ENCODE results near the gene HAL.

Gene HAL, protein sequence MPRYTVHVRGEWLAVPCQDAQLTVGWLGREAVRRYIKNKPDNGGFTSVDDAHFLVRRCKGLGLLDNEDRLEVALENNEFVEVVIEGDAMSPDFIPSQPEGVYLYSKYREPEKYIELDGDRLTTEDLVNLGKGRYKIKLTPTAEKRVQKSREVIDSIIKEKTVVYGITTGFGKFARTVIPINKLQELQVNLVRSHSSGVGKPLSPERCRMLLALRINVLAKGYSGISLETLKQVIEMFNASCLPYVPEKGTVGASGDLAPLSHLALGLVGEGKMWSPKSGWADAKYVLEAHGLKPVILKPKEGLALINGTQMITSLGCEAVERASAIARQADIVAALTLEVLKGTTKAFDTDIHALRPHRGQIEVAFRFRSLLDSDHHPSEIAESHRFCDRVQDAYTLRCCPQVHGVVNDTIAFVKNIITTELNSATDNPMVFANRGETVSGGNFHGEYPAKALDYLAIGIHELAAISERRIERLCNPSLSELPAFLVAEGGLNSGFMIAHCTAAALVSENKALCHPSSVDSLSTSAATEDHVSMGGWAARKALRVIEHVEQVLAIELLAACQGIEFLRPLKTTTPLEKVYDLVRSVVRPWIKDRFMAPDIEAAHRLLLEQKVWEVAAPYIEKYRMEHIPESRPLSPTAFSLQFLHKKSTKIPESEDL

GRCh38 chr12:95996034-95996658, at the start of gene HAL:
Gene HAL (minus strand): TSS chr12:95996344. CDS start chr12:95995910, 434 bp downstream.
- no peak for DNase-seq (ENCODE audit: extremely low read depth in 1 of 2, low read depth in 1 of 2)

GRCh38 chr12:96045566-96045965, 49.4 kb upstream of the HAL start:
- no peak for DNase-seq (ENCODE audit: extremely low read depth in 1 of 2, low read depth in 1 of 2)

DNA sequence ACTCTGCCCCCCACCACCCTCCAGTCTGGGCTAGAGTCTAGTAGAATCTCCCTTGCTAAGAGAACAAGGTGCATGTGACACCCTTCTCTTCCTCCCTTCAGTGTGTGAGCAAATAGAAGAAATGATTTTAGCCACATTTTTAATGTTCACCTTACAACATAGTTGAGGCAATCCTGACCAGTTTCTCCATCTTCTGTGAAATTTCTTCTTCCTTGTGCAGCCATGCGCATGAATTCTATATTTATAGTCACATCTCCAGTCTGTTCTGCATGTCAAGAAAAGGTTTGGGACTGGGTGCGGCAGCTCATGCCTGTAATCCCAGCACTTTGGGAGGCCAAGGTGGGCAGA, 48.8 kb upstream of the HAL start:
- no peak for DNase-seq (ENCODE audit: extremely low read depth in 1 of 2, low read depth in 1 of 2)

DNA sequence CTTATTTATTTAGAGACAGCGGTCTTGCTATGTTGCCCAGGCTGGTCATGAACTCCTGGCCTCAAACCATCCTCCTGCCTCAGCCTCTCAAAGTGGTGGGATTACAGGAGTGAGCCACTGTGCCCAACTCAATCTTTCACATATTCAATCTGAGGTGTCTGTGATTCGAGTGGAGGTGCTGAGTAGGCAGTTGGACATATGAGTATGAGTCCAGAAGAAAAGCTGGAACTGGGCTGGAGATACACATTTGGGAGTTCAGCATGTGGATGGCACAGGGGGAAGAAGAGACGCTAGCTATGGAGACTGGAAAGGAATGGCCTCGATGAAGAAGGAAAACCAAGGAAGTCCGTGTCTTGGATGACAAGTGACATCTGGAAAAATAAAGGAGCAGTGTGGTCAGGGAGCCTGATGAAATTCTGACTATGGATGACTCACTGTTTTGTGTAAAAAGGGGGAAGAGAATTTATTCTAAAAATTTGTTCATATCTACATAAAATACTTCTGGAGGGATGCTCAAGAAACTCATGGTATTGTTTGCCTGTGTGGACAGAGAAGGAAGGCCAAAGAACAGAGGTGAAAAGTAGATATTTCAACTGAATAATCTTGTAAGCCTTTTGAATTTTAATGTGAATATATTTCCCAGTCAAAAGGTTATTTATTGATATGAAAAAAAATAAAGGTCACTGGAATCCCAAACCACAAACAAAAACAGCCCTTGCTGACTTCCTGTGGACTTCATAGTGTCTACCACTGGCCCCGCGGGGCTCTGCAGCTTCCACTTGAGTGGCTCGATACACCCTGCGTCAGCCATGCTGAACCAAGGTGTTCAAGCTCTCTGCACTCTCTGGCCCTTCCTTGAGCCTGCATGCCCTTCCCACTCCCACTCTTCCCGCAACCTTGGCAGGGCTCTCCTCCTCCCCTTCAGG, 48.1 kb upstream of the HAL start:
- no peak for DNase-seq (ENCODE audit: extremely low read depth in 1 of 2, low read depth in 1 of 2)

GRCh38 chr12:96041181-96041580, 45.0 kb upstream of the HAL start:
- no peak for DNase-seq (ENCODE audit: extremely low read depth in 1 of 2, low read depth in 1 of 2)

DNA sequence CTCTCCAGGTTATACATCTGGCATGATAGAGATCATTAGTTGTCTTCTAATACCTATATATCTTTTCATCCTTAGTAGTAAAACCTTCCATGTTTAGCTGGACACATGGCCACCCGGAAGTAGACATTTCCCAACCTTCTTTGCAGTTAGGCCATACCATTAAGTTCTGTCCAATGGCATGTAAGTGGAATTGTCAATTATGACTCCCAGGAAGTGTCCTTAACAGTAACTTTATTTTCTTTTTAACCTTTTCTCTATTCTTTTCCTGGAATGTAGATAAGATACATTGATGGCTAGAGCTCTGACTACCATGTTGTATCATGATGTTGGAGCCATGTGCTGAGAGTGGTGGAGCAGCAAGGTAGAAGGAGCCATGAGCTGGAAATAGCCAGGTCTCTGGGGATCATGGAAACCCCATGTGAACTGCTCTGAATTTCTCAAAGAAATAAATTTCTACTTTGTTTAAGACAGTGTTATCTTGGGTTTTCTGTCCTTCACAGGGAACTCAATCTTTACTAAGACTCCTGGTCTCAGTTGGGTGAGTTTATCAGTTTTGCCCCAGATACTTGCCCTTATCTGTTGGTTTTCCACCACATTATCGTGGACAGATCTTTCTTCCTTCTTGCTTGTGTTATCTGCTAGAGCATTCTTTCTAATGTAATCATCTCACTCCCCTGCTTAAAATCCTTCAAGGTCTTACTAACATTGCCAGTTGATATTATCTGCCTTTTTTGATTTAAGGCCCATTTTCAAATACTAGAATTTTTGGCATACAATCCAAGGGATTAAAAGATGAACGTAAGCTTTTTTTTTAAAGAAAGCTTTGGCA, 44.4 kb upstream of the HAL start:
- no peak for DNase-seq (ENCODE audit: extremely low read depth in 1 of 2, low read depth in 1 of 2)

DNA sequence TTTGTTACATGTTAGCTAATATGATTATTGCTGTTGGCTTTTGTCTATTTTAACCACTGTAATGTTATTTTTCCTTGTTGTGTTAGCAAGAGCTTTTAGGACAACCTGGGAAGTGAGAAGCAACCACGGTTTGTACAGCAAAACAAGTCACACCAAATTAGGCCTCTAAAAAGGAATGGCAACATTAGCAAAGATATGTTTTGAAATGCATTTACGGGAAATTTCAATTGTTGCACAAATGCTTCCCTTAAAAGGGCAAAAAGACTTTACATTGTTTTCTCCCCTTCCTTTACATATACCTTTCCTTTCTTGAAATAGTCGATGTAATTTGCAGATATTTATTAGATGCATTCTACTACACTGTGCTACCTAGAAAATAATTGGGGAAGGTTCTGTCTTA, 43.4 kb upstream of the HAL start:
- DNase-seq (ENCODE audit: extremely low read depth in 1 of 2, low read depth in 1 of 2), result no peak

DNA sequence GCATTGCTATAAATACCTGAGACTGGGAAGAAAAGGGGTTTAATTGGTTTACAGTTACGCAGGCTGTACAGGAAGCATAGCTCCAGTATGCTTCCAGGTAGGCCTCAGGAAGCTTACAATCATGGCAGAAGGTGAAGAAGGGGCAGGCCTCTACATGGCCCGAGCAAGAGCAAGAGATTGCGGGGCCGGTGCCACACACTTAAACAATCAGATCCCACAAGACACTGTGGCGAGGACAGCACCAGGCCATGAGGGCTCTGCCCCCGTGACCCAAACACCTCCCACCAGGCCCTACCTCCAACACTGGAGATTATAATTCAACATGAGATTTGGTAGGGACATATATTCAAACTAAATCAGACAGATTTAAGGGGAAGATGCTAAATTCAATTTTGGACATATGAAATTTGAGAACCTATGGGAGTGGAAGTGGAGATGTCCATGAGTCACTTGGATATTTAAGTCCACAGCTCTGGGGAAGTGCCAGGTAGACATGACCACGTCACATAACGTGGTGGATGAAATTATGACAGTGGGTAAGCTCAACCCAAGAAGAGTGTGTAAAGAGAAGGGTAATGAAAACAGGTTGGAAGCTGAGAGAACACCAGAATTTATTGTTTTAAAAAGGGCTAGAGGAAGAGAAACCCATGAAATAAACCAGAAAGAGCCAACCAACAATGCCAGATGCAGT, 40.8 kb upstream of the HAL start:
- DNase-seq (ENCODE audit: extremely low read depth in 1 of 2, low read depth in 1 of 2), result no peak

DNA sequence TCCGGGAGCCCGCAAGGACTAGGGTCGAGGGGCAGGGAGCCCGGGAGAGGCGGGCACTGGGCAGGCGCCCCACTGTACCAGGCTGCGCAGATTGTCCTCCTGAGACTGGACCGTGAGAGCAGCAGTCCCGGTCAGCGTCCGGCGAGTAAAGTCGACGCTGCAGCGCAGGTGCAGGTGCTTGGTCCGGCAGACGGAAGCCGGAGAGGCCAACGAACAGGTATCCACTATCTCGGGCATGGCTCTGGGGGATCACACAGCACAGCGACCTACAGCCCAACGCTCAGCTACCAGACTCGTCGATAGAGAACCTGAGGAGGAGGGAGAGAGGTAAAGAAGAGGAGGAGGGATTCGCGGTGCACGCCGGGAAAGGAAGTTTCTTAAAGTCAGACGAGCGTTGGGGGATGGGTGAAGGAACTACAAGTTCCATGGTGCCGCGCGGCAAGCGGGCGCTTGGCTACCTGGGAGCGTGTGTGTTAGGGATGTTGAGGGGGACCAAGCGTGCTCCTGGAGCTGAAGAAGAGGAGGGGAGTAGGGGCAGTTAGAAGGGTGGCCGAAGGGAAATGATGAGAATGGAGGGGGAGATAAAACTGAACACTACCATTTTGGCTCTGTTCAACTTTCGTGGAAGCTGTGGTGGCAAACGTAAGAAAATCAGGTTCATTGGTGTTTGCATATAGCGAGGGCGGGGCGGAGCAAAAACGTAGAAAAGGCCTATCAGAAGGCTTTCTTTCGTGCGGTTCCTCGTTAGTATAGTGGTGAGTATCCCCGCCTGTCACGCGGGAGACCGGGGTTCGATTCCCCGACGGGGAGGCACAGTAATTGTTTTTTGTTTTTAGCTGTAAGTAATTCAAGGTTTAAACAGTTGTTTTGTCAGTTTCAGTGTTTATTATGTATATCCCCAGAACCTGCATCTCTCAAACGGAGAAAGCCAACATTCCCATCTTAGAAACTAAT, 39.4 kb upstream of the HAL start, which contains the start of gene LTA4H:
TSS of gene LTA4H (minus strand) at position 305 of the 954 bp plus-strand sequence. CDS start at position 237, 68 bp downstream.
- peak; percentile 79 to 97 for DNase-seq (ENCODE audit: extremely low read depth in 1 of 2, low read depth in 1 of 2)

DNA sequence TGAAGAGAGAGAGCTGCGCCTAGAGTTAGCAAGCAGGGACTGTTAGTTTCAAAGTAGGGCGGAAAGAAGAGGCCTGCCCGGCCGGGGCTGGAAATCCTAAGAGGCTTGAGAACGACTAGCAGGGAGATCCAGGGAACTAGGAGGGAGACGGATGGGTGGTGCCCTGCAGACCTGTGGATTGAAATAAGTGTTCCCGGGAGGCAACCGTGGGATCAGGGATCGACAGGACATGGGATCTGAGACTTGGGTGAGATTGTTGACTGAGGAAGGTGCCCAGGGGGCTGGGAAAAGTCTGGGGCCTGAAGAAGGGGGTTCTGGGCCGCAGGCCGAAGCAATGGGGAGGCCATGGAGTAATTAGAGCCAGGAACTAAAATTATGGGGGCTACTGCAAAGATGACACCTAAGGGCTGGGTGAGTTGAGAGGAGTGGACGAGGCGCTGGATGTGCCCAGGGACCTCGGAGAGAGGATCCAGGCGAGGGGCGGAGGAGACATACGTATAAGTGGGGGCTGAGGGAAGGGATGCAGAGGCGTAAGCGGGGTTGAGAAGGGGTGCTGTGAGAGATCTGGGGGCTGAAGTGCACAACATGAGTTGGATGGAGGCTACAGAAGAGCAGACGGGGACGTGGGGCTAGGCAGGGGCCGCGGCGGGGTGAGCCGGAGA, 38.6 kb upstream of the HAL start:
- DNase-seq (ENCODE audit: extremely low read depth in 1 of 2, low read depth in 1 of 2), result no peak

- DNase-seq (ENCODE audit: extremely low read depth in 1 of 2, low read depth in 1 of 2), result no peak
Observed at GRCh38 chr12:96033549-96034389, 37.6 kb upstream of the HAL start.

GRCh38 chr12:96029826-96030225, 33.7 kb upstream of the HAL start:
- no peak for DNase-seq (ENCODE audit: extremely low read depth in 1 of 2, low read depth in 1 of 2)

DNA sequence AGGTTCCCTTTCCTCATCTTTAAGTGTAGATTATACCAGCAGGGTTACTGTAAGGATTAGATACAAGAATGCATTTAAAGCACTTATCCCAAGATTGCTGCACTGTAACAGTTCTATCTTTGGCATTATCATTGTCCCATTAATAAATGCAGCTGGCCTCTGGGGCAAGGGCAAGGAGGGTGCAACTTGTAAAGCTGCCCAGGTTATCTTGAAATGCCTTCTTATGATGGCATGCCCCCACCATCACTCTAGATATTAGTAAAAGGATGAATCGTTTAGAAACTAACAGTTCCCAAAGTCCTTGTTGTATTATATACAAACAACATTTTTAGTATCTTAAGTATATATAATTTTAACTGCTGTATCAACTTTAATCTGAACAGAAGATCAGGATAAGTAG, 32.4 kb upstream of the HAL start:
- no peak for DNase-seq (ENCODE audit: extremely low read depth in 1 of 2, low read depth in 1 of 2)

- DNase-seq (ENCODE audit: extremely low read depth in 1 of 2, low read depth in 1 of 2), result no peak
Observed at GRCh38 chr12:96026331-96026730, 30.2 kb upstream of the HAL start.

- DNase-seq (ENCODE audit: extremely low read depth in 1 of 2, low read depth in 1 of 2), result no peak
Observed at GRCh38 chr12:96025518-96025917, 29.4 kb upstream of the HAL start.

DNA sequence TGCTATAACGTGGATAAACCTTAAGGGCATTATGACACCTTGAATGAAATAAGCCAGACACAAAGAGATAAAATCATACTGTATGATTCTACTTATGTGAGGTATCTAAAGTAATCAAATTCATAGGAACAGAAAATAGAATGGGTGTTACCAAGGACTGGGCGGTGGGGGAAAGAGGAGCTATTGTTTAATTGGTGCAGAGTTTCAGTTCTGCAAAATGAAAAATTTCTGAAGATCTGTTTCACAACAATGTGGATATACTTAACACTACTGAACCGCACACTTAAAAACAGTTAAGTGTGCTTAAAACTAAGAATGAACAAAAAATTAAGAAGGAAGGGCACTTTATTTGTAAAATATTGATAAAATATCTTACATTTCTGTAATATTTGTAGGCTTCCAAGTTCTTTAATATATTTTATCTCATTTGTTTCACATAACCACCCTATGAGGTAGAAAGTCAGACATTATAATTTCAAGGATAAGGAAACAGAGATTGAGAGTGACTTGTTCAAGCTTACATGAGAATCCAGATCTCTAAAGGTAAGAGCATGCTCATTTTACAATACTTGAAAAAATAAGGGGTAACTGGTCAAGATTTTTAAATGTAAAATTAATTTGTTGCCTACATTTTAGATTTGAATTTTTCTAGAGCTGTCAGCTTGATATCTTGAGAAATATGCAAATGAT, 24.3 kb upstream of the HAL start:
- no peak for DNase-seq (ENCODE audit: extremely low read depth in 1 of 2, low read depth in 1 of 2)
